GM23248 (cell line): ENCODE results near the gene PUM1. TPM values are rescaled to one million over a fixed set of nuclear protein-coding genes. Genes with fewer than 3 reads are reported as not detected.
"Not testable (repeated sequence)": the region's sequence is repeated elsewhere in the genome, so short reads cannot be mapped to it uniquely, and the experiment has no call there.

Source experiments
- DNase-seq: peaks from one replicate; pipeline ENCODE4 v3.0.0-alpha.2; 2015
- H2AFZ ChIP-seq: fragments of 200-600 bp; sonication (generic); 2 replicates; pipeline ENCODE4 v1.6.1; 2016; ENCODE audit warnings: antibody characterized with exemption
- H3F3A ChIP-seq: fragments of 200-600 bp; sonication (generic); 2 replicates; pipeline ENCODE4 v1.6.1; 2016; ENCODE audit warnings: mild to moderate bottlenecking, antibody characterized with exemption, mixed run types; ENCODE audit not compliant: insufficient read depth
- H3K27ac ChIP-seq: fragments of 200-600 bp; sonication (generic); 2 replicates; pipeline ENCODE4 v1.5.1; 2016; ENCODE audit warnings: mild to moderate bottlenecking
- H3K27me3 ChIP-seq: fragments of 200-600 bp; sonication (generic); replicated peaks from 2 replicates; pipeline ENCODE4 v1.6.1; 2016; ENCODE audit warnings: mild to moderate bottlenecking; ENCODE audit not compliant: insufficient read depth
- H3K36me3 ChIP-seq: fragments of 200-600 bp; sonication (generic); 2 replicates; pipeline ENCODE4 v1.6.1; 2016; ENCODE audit warnings: low read depth, mild to moderate bottlenecking
- H3K4me1 ChIP-seq: fragments of 200-600 bp; sonication (generic); 2 replicates; pipeline ENCODE4 v1.6.1; 2016; ENCODE audit warnings: mild to moderate bottlenecking; ENCODE audit not compliant: insufficient read depth
- H3K4me2 ChIP-seq: fragments of 200-600 bp; sonication (generic); one replicate; pipeline ENCODE4 v1.6.1; 2016; ENCODE audit warnings: mild to moderate bottlenecking; ENCODE audit not compliant: unreplicated experiment
- H3K4me3 ChIP-seq: fragments of 200-600 bp; sonication (generic); 2 replicates; pipeline ENCODE4 v1.5.1; 2016; ENCODE audit warnings: mild to moderate bottlenecking
- H3K79me2 ChIP-seq: fragments of 200-600 bp; sonication (generic); 2 replicates; pipeline ENCODE4 v1.6.1; 2016; ENCODE audit warnings: mild to moderate bottlenecking; ENCODE audit not compliant: insufficient read depth
- H3K9ac ChIP-seq: fragments of 200-600 bp; sonication (generic); 2 replicates; pipeline ENCODE4 v1.6.1; 2016; ENCODE audit warnings: mild to moderate bottlenecking
- H3K9me2 ChIP-seq: fragments of 200-600 bp; sonication (generic); 2 replicates; pipeline ENCODE4 v1.6.1; 2016; ENCODE audit warnings: mixed run types, mild to moderate bottlenecking, moderate library complexity; ENCODE audit not compliant: insufficient read depth
- H3K9me3 ChIP-seq: fragments of 200-600 bp; sonication (generic); one replicate; pipeline ENCODE4 v1.6.1; 2017; ENCODE audit warnings: low read depth
- H4K20me1 ChIP-seq: fragments of 200-600 bp; sonication (generic); 2 replicates; pipeline ENCODE4 v1.6.0; 2016; ENCODE audit not compliant: insufficient read depth
- EZH2 ChIP-seq: fragments of 200-600 bp; sonication (generic); IDR thresholded peaks from 2 replicates; pipeline ENCODE4 v1.6.1; 2018; ENCODE audit warnings: antibody characterized with exemption, mild to moderate bottlenecking; ENCODE audit not compliant: insufficient read depth, poor library complexity, severe bottlenecking
- EZH2phosphoT487 ChIP-seq: fragments of 200-600 bp; sonication (generic); IDR thresholded peaks from 2 replicates; pipeline ENCODE4 v1.6.1; 2018; ENCODE audit warnings: antibody characterized with exemption, moderate library complexity, mild to moderate bottlenecking, low read depth; ENCODE audit not compliant: insufficient read depth
- WGBS, 2 experiments: methylation state at CpG; one replicate each; pipeline ENCODE4 v1.1.6; 2015 to 2017; ENCODE audit warnings: low lambda C conversion rate in 2 of 2, low coverage in 1 of 2; ENCODE audit errors: missing lambda C conversion rate in 2 of 2; 5-methylcytosine and 5-hydroxymethylcytosine counted together
- in situ Hi-C: fragments of 300-500 bp; cut with MboI; formaldehyde crosslinking; loops from 2 replicates; pipeline ENCODE4 v1.15.0; 2020
- polyA plus RNA-seq: library from polyadenylated mRNA; unstranded; fragments of >200 nt; fragmentation: Nextera tagmentation; extraction: Ambion mirVana; gene quantifications from 2 replicates; pipeline ENCODE4 v1.2.1, GENCODE V29; 2016
- total RNA-seq: library from RNA; depleted of rRNA; stranded (reverse); fragments of >200 nt; shearing (Covaris generic); gene quantifications from 2 replicates; pipeline ENCODE4 v1.2.3, GENCODE V29; 2014

The PUM1 gene
- total and polyA plus RNA-seq, 2 experiments from 2014 or later, result 46.3 to 49.5 TPM

DNA sequence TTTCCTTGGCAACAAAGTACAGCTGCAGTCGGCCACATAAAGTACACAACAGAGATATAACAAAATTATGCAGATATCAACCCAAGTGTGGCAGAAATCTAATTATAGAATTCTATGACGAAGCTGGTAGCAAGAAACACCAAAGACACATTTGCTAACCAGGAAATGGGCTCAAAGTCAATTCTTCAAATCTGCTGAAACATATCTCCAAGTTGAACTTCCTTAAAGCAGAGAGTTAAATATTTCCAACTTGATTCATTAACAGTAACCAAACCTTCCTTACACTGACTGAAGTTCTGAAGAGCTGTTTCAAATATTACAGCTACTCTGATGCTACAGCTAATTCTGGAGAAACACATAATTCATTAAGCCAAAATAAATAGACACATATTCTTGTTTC, 89.4 kb downstream of the PUM1 start:
- no peaks in the 10 kb centered on the region for H3K27me3 ChIP-seq
- H2AFZ ChIP-seq, result no peak overlapping the region
- no peaks in the 10 kb centered on the region for H3K9me2 ChIP-seq
- peak overlapping the region; percentile 67 for H3K27ac ChIP-seq
- 0 out of 2 replicates have a peak overlapping the region, but pooled peaks have one; percentile 4 for H3K4me3 ChIP-seq
- H4K20me1 ChIP-seq, result peaks cover 12% of the 10 kb centered on the region; the same call in 1 of the 2 replicates
- H3K79me2 ChIP-seq, result peaks cover 94% of the 10 kb centered on the region
- peak overlapping the region; percentile 60 for H3K4me2 ChIP-seq
- peak overlapping the region; percentile 27; the same call in 1 of the 2 replicates for H3K9ac ChIP-seq
- peaks cover 22% of the 10 kb centered on the region for H3K4me1 ChIP-seq
- peak; percentile 75 for DNase-seq
- no peak for TF ChIP-seq EZH2phosphoT487
- no peak for TF ChIP-seq EZH2
- H3F3A ChIP-seq, result peaks cover 29% of the 10 kb centered on the region
- peaks cover 46% of the 10 kb centered on the region; the same call in 1 of the 2 replicates for H3K36me3 ChIP-seq
- no peaks in the 10 kb centered on the region for H3K9me3 ChIP-seq
- in situ Hi-C loops, result no loop called here
- 5 to 9% methylated on average over 2 of the region's 2 CpGs for WGBS, 2 experiments

DNA sequence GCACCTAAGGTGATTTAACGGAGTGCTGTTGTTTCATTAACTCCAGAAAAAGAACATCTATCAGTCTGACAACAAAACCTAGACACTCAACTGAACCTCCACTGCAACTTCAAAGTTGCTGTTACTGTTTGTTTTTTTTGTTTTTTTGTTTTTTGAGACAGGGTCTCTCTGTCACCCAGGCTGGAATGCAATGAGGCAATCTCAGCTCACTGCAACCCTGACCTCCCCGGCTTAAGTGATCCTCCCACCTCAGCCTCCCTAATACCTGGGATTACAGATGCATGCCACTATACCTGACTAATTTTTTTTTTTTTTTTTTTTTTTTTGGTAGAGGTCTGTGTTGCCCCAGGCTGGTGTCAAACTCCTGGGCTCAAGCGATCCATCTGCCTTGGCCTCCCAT, 90.3 kb downstream of the PUM1 start:
- H3F3A ChIP-seq, result peaks cover 29% of the 10 kb centered on the region
- 92 to 98% methylated on average over 3 of the region's 3 CpGs for WGBS, 2 experiments
- H3K9me3 ChIP-seq, result no peaks in the 10 kb centered on the region
- H3K4me2 ChIP-seq, result no peak overlapping the region
- DNase-seq, result no peak
- H3K79me2 ChIP-seq, result peaks cover 94% of the 10 kb centered on the region
- H3K9ac ChIP-seq, result no peak overlapping the region
- H3K9me2 ChIP-seq, result no peaks in the 10 kb centered on the region
- no peak for TF ChIP-seq EZH2phosphoT487
- no peak for TF ChIP-seq EZH2
- H3K27me3 ChIP-seq, result no peaks in the 10 kb centered on the region
- H3K4me1 ChIP-seq, result peaks cover 22% of the 10 kb centered on the region
- H4K20me1 ChIP-seq, result peaks cover 12% of the 10 kb centered on the region; the same call in 1 of the 2 replicates
- no peak overlapping the region for H3K4me3 ChIP-seq
- peaks cover 39% of the 10 kb centered on the region; the same call in 1 of the 2 replicates for H3K36me3 ChIP-seq
- H2AFZ ChIP-seq, result no peak overlapping the region
- in situ Hi-C loops, result no loop called here
- H3K27ac ChIP-seq, result peak overlapping the region; percentile 67

DNA sequence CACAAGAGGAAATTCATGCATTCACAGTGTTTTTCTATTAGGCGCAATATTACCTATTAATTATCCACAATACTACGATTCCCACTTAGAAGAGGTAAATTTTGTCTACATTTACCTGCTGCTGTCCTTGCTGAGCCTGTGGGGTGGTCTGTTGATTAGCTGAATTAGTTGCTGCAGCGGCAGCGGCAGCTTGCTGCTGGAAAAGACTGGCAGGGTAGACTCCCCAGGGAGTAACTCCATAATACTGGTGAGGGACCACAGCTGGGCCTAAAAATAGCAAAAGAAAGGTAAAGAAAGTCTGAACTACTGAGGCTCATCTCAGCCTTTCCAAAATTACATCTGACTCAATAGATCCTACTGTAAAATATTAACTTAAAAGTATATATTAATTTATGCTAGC, 91.0 kb downstream of the PUM1 start:
- Histone ChIP-seq H3K27me3 (no peaks in the 10 kb centered on the region), H3K4me3 (no peak overlapping the region), H3K79me2 (peaks cover 94% of the 10 kb centered on the region), H3K27ac (no peak overlapping the region), H3K36me3 (peaks cover 35% of the 10 kb centered on the region; the same call in 1 of the 2 replicates), H3F3A (peaks cover 29% of the 10 kb centered on the region), H3K4me1 (peaks cover 22% of the 10 kb centered on the region), H2AFZ (no peak overlapping the region), H3K4me2 (no peak overlapping the region), H3K9ac (no peak overlapping the region), H4K20me1 (peaks cover 12% of the 10 kb centered on the region; the same call in 1 of the 2 replicates), H3K9me3 (no peaks in the 10 kb centered on the region), H3K9me2 (no peaks in the 10 kb centered on the region)
- DNase-seq, result no peak
- no peak for TF ChIP-seq EZH2
- TF ChIP-seq EZH2phosphoT487, result no peak
- in situ Hi-C loops, result no loop called here
- WGBS, 2 experiments, result 97 to 99% methylated on average over 4 of the region's 4 CpGs

DNA sequence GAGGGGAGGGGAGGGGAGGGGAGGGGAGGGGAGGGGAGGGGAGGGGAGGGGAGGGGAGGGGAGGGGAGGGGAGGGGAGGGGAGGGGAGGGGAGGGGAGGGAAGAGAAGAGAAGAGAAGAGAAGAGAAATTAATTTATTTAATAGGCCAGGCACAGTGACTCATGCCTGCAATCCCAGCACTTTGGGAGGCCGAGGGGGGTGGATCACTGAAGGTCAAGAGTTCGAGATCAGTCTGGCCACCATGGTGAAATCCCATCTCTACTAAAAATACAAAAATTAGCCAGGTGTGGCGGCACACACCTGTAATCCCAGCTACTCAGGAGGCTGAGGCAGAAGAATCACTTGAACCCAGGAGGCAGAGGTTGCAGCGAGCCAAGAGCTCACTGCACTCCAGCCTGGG, 93.2 kb downstream of the PUM1 start:
- in situ Hi-C loops, result not testable (repeated sequence)

DNA sequence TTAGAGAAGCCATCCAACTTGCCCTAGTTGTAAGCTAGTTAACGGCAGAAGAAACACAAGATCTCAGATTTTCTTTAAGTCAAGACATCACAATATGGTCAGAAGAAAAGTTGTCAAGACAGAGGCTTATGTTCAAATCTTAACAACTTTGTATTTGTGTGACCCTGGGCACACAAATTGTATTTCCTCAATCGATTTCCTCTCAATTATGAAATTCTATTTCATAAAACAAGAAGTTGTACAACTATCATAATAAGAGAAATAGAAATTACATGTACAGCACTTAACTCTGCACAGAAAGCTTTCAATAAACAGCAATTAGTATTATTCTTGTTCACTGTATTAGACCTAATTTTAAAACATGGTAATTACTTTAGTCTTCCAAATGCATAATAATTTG, 94.0 kb downstream of the PUM1 start:
- Histone ChIP-seq H3K4me3 (no peak overlapping the region), H3K36me3 (peaks cover 34% of the 10 kb centered on the region), H3K79me2 (peaks cover 93% of the 10 kb centered on the region), H4K20me1 (peaks cover 2% of the 10 kb centered on the region; the same call in 1 of the 2 replicates), H3K9me2 (no peaks in the 10 kb centered on the region), H2AFZ (no peak overlapping the region), H3K4me1 (peaks cover 20% of the 10 kb centered on the region), H3K4me2 (no peak overlapping the region), H3K27ac (no peak overlapping the region), H3K9ac (no peak overlapping the region), H3K27me3 (no peaks in the 10 kb centered on the region), H3F3A (peaks cover 16% of the 10 kb centered on the region), H3K9me3 (no peaks in the 10 kb centered on the region)
- in situ Hi-C loops, result no loop called here
- no peak for DNase-seq
- WGBS, 2 experiments, result 69 to 76% methylated on average over 2 of the region's 2 CpGs
- TF ChIP-seq EZH2 (no peak), EZH2phosphoT487 (no peak)

More for the DNA sequence above, 93.2 kb downstream of the PUM1 start:
- H3K27me3 ChIP-seq, H3K27ac ChIP-seq, H3K9me2 ChIP-seq, H2AFZ ChIP-seq, H3K9me3 ChIP-seq, H4K20me1 ChIP-seq, H3K9ac ChIP-seq, H3K4me3 ChIP-seq, H3K4me2 ChIP-seq, DNase-seq: not testable (repeated sequence)
- 73 to 84% methylated on average over 4 of the region's 4 CpGs for WGBS, 2 experiments
- H3F3A ChIP-seq, result peaks cover 25% of the 10 kb centered on the region
- H3K4me1 ChIP-seq, result peaks cover 21% of the 10 kb centered on the region
- peaks cover 94% of the 10 kb centered on the region for H3K79me2 ChIP-seq
- H3K36me3 ChIP-seq, result peaks cover 27% of the 10 kb centered on the region
